H7 (cell line): ENCODE data around the gene CD8B2. TPM values are rescaled to one million over a fixed set of nuclear protein-coding genes. Genes with fewer than 3 reads are reported as not detected.
"Not testable (repeated sequence)": the region's sequence is repeated elsewhere in the genome, so short reads cannot be mapped to it uniquely, and the experiment has no call there.

ENCODE experiments used
- DNase-seq: peaks from one replicate; pipeline ENCODE4 v3.0.0; 2012
- H3K27me3 ChIP-seq: 2 replicates; pipeline ENCODE4 v1.6.0; 2011; ENCODE audit warnings: mild to moderate bottlenecking, low read length; ENCODE audit not compliant: control insufficient read depth, insufficient read depth
- H3K36me3 ChIP-seq: replicated peaks from 2 replicates; pipeline ENCODE4 v1.5.1; 2011; ENCODE audit warnings: low read length; ENCODE audit not compliant: control insufficient read depth, insufficient read depth
- H3K4me3 ChIP-seq: 2 replicates; pipeline ENCODE4 v1.5.1; 2011; ENCODE audit warnings: low read depth, mild to moderate bottlenecking, control low read depth, low read length, moderate library complexity; ENCODE audit not compliant: insufficient read depth
- total RNA-seq: library from RNA; depleted of rRNA; stranded (reverse); fragments of >200 nt; shearing (Covaris generic); gene quantifications from 2 replicates; pipeline ENCODE4 v1.2.3, GENCODE V29; 2014; rRNA removed

CD8B2 gene
- not detected in 2 replicates for total RNA-seq

- not testable (repeated sequence) for H3K27me3 ChIP-seq, H3K4me3 ChIP-seq, H3K36me3 ChIP-seq, DNase-seq
These were observed at the start of gene CD8B2 for GRCh38 chr2:106486551-106487385. CD8B2 (plus strand) TSS chr2:106487364; CDS start chr2:106487427, 63 bp downstream.

- not testable (repeated sequence) for H3K36me3 ChIP-seq, H3K27me3 ChIP-seq, H3K4me3 ChIP-seq, DNase-seq
These were observed 25.3 kb upstream of the CD8B2 start for GRCh38 chr2:106461882-106462281.

- not testable (repeated sequence) for H3K27me3 ChIP-seq, H3K36me3 ChIP-seq, DNase-seq, H3K4me3 ChIP-seq
These were observed 19.6 kb upstream of the CD8B2 start for GRCh38 chr2:106467516-106467915.

GRCh38 chr2:106468107-106468506 is 19.1 kb upstream of the CD8B2 start, which contains the start of gene RGPD3:
RGPD3 (minus strand) TSS chr2:106468413; CDS start chr2:106468288, 125 bp downstream.
- H3K36me3 ChIP-seq, H3K27me3 ChIP-seq, DNase-seq, H3K4me3 ChIP-seq: not testable (repeated sequence)

GRCh38 chr2:106470658-106471057 is 16.5 kb upstream of the CD8B2 start:
- H3K36me3 ChIP-seq, DNase-seq, H3K27me3 ChIP-seq, H3K4me3 ChIP-seq: not testable (repeated sequence)

- H3K27me3 ChIP-seq, DNase-seq, H3K4me3 ChIP-seq, H3K36me3 ChIP-seq: not testable (repeated sequence)
These were observed 9.5 kb upstream of the CD8B2 start for GRCh38 chr2:106477647-106478046.

GRCh38 chr2:106479563-106479962 is 7.6 kb upstream of the CD8B2 start:
- DNase-seq, result not testable (repeated sequence)

GRCh38 chr2:106487386-106488191 is 425 bp downstream of the CD8B2 start:
- H3K4me3 ChIP-seq, H3K27me3 ChIP-seq, H3K36me3 ChIP-seq: not testable (repeated sequence)
- DNase-seq, result peak; percentile 69

More at GRCh38 chr2:106479563-106479962, 7.6 kb upstream of the CD8B2 start:
- not testable (repeated sequence) for H3K36me3 ChIP-seq, H3K4me3 ChIP-seq, H3K27me3 ChIP-seq

GRCh38 chr2:106489701-106490100 is 2.5 kb downstream of the CD8B2 start:
- not testable (repeated sequence) for H3K27me3 ChIP-seq, DNase-seq, H3K4me3 ChIP-seq, H3K36me3 ChIP-seq

GRCh38 chr2:106492399-106492798 is 5.2 kb downstream of the CD8B2 start:
- H3K27me3 ChIP-seq, DNase-seq, H3K4me3 ChIP-seq, H3K36me3 ChIP-seq: not testable (repeated sequence)

- peak; percentile 34 for DNase-seq
- not testable (repeated sequence) for H3K4me3 ChIP-seq, H3K27me3 ChIP-seq, H3K36me3 ChIP-seq
These were observed 5.7 kb downstream of the CD8B2 start for GRCh38 chr2:106492913-106493312.

GRCh38 chr2:106498549-106498948 is 11.4 kb downstream of the CD8B2 start:
- DNase-seq, H3K27me3 ChIP-seq, H3K36me3 ChIP-seq, H3K4me3 ChIP-seq: not testable (repeated sequence)

- not testable (repeated sequence) for H3K27me3 ChIP-seq, H3K4me3 ChIP-seq, H3K36me3 ChIP-seq, DNase-seq
These were observed 13.2 kb downstream of the CD8B2 start for GRCh38 chr2:106500350-106500749.

- not testable (repeated sequence) for H3K4me3 ChIP-seq, H3K27me3 ChIP-seq, DNase-seq, H3K36me3 ChIP-seq
These were observed 15.2 kb downstream of the CD8B2 start for GRCh38 chr2:106502351-106502750.

- H3K27me3 ChIP-seq, DNase-seq, H3K36me3 ChIP-seq, H3K4me3 ChIP-seq: not testable (repeated sequence)
These were observed 17.0 kb downstream of the CD8B2 start for GRCh38 chr2:106504192-106504591.
